SU-DHL-6 (cell line): Measurements from ENCODE around the gene SLC5A6.

ENCODE experiments used
- EZH2phosphoT487 ChIP-seq: fragments of 200-600 bp; sonication (generic), shearing (Covaris generic); conservative IDR thresholded peaks from 2 replicates; pipeline ENCODE4 v1.6.1; 2018; ENCODE audit warnings: mild to moderate bottlenecking, antibody characterized with exemption, low read length, moderate library complexity, mixed read lengths
- TF ChIP-seq, protein P1 (sequence below): fragments of 200-600 bp; sonication (generic); IDR thresholded peaks from one replicate; pipeline ENCODE4 v1.5.1; 2017; ENCODE audit warnings: antibody characterized with exemption, mild to moderate bottlenecking, low read length, moderate library complexity; ENCODE audit not compliant: insufficient read depth, poor library complexity, severe bottlenecking

DNA sequence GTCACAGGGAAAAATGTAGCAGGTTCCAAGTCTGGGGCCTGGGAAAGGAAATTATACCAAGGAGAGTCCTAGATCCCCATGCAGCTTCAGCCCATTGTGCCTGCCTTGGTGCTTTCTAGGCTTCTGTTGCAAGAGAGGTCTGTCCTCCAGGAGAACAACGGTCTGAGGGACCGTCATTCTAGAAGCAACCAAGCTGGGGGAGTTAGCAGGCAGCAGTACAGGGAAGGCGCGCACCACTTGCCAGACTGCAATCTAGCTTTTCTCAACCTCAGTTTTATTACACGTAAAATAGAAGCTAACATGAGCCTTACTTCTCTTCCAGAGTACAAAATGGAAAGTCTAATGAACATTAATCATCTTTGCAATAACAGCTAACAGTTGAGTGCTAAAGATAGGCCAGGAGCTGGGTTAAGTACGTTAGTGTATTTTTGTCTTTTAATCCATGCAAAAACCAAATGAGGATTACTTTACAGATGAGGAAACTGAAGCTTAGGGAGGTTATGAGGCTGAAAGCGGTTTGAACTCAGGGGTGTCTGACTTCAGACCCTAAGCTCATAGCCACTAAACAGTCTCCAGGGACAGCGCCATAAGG lies 61.3 kb downstream of the SLC5A6 start:
- TF ChIP-seq, protein P1, sequence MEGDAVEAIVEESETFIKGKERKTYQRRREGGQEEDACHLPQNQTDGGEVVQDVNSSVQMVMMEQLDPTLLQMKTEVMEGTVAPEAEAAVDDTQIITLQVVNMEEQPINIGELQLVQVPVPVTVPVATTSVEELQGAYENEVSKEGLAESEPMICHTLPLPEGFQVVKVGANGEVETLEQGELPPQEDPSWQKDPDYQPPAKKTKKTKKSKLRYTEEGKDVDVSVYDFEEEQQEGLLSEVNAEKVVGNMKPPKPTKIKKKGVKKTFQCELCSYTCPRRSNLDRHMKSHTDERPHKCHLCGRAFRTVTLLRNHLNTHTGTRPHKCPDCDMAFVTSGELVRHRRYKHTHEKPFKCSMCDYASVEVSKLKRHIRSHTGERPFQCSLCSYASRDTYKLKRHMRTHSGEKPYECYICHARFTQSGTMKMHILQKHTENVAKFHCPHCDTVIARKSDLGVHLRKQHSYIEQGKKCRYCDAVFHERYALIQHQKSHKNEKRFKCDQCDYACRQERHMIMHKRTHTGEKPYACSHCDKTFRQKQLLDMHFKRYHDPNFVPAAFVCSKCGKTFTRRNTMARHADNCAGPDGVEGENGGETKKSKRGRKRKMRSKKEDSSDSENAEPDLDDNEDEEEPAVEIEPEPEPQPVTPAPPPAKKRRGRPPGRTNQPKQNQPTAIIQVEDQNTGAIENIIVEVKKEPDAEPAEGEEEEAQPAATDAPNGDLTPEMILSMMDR: no peak
- no peak for TF ChIP-seq EZH2phosphoT487
